Panc1 (cell line): ENCODE results near the gene GMFB. TPM values are rescaled to one million over a fixed set of nuclear protein-coding genes. Genes with fewer than 3 reads are reported as not detected.

Experiments
- ATAC-seq: fragments of 200-7000 bp; cut with Tn5 transposase; 2 replicates; pipeline ENCODE4 v1.9.1; 2020; ENCODE audit warnings: mild to moderate bottlenecking, moderate library complexity
- BruUV-seq: library from RNA; stranded (reverse); fragments of 400-500 nt; replicated peaks from 2 replicates; lab custom pipeline; 2021; lab: Mats Ljungman, UMichigan
- CTCF ChIA-PET: fragments of 300-600 bp; sonication (Branson Sonifier 250); formaldehyde crosslinking; loops from one replicate; lab custom pipeline; 2022; ENCODE audit warnings: antibody characterized with exemption; lab: Charles Lee
- POLR2A ChIA-PET: fragments of 300-600 bp; sonication (Branson Sonifier 250); formaldehyde crosslinking; loops from one replicate; lab custom pipeline; 2022; ENCODE audit warnings: antibody characterized with exemption; lab: Charles Lee
- DNase-seq: peaks from one replicate; pipeline ENCODE4 v3.0.0-alpha.2; 2010; ENCODE audit warnings: low read depth, low spot score
- H3K27ac ChIP-seq: 2 replicates; pipeline ENCODE4 v1.5.1; 2011; ENCODE audit warnings: mild to moderate bottlenecking, low read length, inconsistent platforms
- H3K27me3 ChIP-seq: fragments of 200-500 bp; sonication (Bioruptor generic); 2 replicates; pipeline ENCODE4 v1.6.0; 2014; ENCODE audit warnings: low read length, inconsistent platforms; ENCODE audit not compliant: control insufficient read depth, insufficient read depth
- H3K36me3 ChIP-seq: fragments of 200-500 bp; sonication (Bioruptor generic); 2 replicates; pipeline ENCODE4 v1.5.1; 2014; ENCODE audit warnings: inconsistent platforms, mild to moderate bottlenecking, low read length, moderate library complexity; ENCODE audit not compliant: control insufficient read depth, insufficient read depth
- H3K4me1 ChIP-seq: 2 replicates; pipeline ENCODE4 v1.5.1; 2011; ENCODE audit warnings: inconsistent platforms, mild to moderate bottlenecking, low read length, moderate library complexity; ENCODE audit not compliant: control insufficient read depth, insufficient read depth
- H3K4me3 ChIP-seq, 2 experiments: 2 replicates each; pipeline ENCODE4 v1.5.1; 2011 to 2012; ENCODE audit warnings: low read depth in 2 of 2, low read length in 2 of 2, mild to moderate bottlenecking in 2 of 2, inconsistent platforms in 1 of 2, moderate library complexity in 1 of 2
- H3K9me3 ChIP-seq: fragments of 200-500 bp; sonication (Bioruptor generic); 2 replicates; pipeline ENCODE4 v1.5.1; 2014; ENCODE audit warnings: low read depth, mild to moderate bottlenecking, inconsistent platforms, low read length, moderate library complexity; ENCODE audit not compliant: control insufficient read depth, insufficient read depth
- CTCF ChIP-seq: fragments of 450-650 bp; IDR thresholded peaks from 2 replicates; pipeline ENCODE4 v1.5.1; 2017; ENCODE audit warnings: mild to moderate bottlenecking
- POLR2AphosphoS5 ChIP-seq: IDR thresholded peaks from 2 replicates; pipeline ENCODE4 v1.6.1; 2012; ENCODE audit warnings: mild to moderate bottlenecking, low read depth, low read length, moderate library complexity
- SIN3A ChIP-seq: IDR thresholded peaks from 2 replicates; pipeline ENCODE4 v1.6.1; 2012; ENCODE audit warnings: low read depth, mild to moderate bottlenecking, low read length, moderate library complexity, borderline replicate concordance; ENCODE audit not compliant: insufficient read depth
- TCF7L2 ChIP-seq: IDR thresholded peaks from 2 replicates; pipeline ENCODE4 v1.6.1; 2011; ENCODE audit warnings: mild to moderate bottlenecking, low read depth, low read length, inconsistent platforms
- in situ Hi-C: cut with HindIII; loops from 2 replicates; pipeline ENCODE4 v1.10.0; 2016; ENCODE audit warnings: low sequenced_read_pairs, low pct_unique_long_range_greater_than_20kb
- intact Hi-C: fragments of 100-400 bp; cut with micrococcal nuclease; formaldehyde crosslinking; loops from one replicate; pipeline ENCODE4 v1.10.0; 2022; ENCODE audit not compliant: unreplicated experiment
- total RNA-seq: library from RNA; stranded (reverse); gene quantifications from one replicate; pipeline ENCODE4 v1.2.1, GENCODE V29; 2021; ENCODE audit not compliant: unreplicated experiment
- TF ChIP-seq, protein P1 (sequence below), 2 experiments: IDR thresholded peaks; 2 replicates each; pipeline ENCODE4 v1.6.1; 2011 to 2012; ENCODE audit warnings: low read depth in 2 of 2, control low read depth in 1 of 2, low read length in 1 of 2, mild to moderate bottlenecking in 1 of 2, moderate library complexity in 1 of 2; ENCODE audit not compliant: insufficient read depth in 1 of 2

GMFB gene
- total RNA-seq, 1 experiment from 2014 or later = 54.2 TPM

- Histone ChIP-seq H3K36me3 (peaks cover 13% of the 10 kb centered on the region), H3K27ac (no peak overlapping the region), H3K9me3 (no peaks in the 10 kb centered on the region), H3K4me3 (no peak overlapping the region), H3K4me1 (no peaks in the 10 kb centered on the region), H3K27me3 (no peaks in the 10 kb centered on the region)
- ChIA-PET POLR2A (no interaction called here), CTCF (no interaction called here)
- ATAC-seq (no peak), DNase-seq (no peak)
- intact Hi-C loops (no loop called here), in situ Hi-C loops (no loop called here)
- no TSS peak for BruUV-seq
- TF ChIP-seq, protein P1, sequence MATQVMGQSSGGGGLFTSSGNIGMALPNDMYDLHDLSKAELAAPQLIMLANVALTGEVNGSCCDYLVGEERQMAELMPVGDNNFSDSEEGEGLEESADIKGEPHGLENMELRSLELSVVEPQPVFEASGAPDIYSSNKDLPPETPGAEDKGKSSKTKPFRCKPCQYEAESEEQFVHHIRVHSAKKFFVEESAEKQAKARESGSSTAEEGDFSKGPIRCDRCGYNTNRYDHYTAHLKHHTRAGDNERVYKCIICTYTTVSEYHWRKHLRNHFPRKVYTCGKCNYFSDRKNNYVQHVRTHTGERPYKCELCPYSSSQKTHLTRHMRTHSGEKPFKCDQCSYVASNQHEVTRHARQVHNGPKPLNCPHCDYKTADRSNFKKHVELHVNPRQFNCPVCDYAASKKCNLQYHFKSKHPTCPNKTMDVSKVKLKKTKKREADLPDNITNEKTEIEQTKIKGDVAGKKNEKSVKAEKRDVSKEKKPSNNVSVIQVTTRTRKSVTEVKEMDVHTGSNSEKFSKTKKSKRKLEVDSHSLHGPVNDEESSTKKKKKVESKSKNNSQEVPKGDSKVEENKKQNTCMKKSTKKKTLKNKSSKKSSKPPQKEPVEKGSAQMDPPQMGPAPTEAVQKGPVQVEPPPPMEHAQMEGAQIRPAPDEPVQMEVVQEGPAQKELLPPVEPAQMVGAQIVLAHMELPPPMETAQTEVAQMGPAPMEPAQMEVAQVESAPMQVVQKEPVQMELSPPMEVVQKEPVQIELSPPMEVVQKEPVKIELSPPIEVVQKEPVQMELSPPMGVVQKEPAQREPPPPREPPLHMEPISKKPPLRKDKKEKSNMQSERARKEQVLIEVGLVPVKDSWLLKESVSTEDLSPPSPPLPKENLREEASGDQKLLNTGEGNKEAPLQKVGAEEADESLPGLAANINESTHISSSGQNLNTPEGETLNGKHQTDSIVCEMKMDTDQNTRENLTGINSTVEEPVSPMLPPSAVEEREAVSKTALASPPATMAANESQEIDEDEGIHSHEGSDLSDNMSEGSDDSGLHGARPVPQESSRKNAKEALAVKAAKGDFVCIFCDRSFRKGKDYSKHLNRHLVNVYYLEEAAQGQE (IDR thresholded peaks at IDR 0.05; ENCODE audit: insufficient read depth in 1 of 2, low read depth in 2 of 2, low read length in 1 of 2) = no peak
- no peak for TF ChIP-seq CTCF
- no peak for TF ChIP-seq POLR2AphosphoS5
- no peak for TF ChIP-seq TCF7L2
- TF ChIP-seq SIN3A = no peak
Observed at GRCh38 chr14:54427871-54428270, 60.9 kb downstream of the GMFB start.

- Histone ChIP-seq H3K36me3 (peaks cover 13% of the 10 kb centered on the region), H3K9me3 (no peaks in the 10 kb centered on the region), H3K27ac (no peak overlapping the region), H3K4me1 (no peaks in the 10 kb centered on the region), H3K4me3 (no peak overlapping the region), H3K27me3 (no peaks in the 10 kb centered on the region)
- no TSS peak for BruUV-seq
- no peak for ATAC-seq
- TF ChIP-seq POLR2AphosphoS5 (no peak), SIN3A (no peak), CTCF (no peak), TCF7L2 (no peak)
- TF ChIP-seq, protein P1 (IDR thresholded peaks at IDR 0.05; ENCODE audit: insufficient read depth in 1 of 2, low read depth in 2 of 2, low read length in 1 of 2) = no peak
- in situ Hi-C loops = no loop called here
- POLR2A ChIA-PET = no interaction called here
- CTCF ChIA-PET = interaction anchor here (0.6 kb wide), 1 partner anchor 21 kb away, joined by 12 read pairs; no protein-coding TSS in a partner anchor
- intact Hi-C loops = no loop called here
- DNase-seq = no peak
Observed at GRCh38 chr14:54425537-54426274, 63.1 kb downstream of the GMFB start.
